Skin epidermis (tissue), 12 donors: Measurements from ENCODE around the gene PSD2.

Experiments used
- H3K27ac ChIP-seq, 21 experiments: fragments of 200-600 bp; sonication (generic) in 11 of 21; one replicate each; pipeline ENCODE4 v1.5.0; 2020; ENCODE audit warnings: mild to moderate bottlenecking in 3 of 21, inconsistent platforms in 2 of 21, moderate library complexity in 2 of 21
- H3K4me3 ChIP-seq, 7 experiments: fragments of 200-600 bp; sonication (generic) in 2 of 7; one replicate each; pipeline ENCODE4 v1.5.0; 2020; ENCODE audit warnings: inconsistent platforms in 2 of 7, mild to moderate bottlenecking in 2 of 7, moderate library complexity in 1 of 7

The PSD2 gene

DNA sequence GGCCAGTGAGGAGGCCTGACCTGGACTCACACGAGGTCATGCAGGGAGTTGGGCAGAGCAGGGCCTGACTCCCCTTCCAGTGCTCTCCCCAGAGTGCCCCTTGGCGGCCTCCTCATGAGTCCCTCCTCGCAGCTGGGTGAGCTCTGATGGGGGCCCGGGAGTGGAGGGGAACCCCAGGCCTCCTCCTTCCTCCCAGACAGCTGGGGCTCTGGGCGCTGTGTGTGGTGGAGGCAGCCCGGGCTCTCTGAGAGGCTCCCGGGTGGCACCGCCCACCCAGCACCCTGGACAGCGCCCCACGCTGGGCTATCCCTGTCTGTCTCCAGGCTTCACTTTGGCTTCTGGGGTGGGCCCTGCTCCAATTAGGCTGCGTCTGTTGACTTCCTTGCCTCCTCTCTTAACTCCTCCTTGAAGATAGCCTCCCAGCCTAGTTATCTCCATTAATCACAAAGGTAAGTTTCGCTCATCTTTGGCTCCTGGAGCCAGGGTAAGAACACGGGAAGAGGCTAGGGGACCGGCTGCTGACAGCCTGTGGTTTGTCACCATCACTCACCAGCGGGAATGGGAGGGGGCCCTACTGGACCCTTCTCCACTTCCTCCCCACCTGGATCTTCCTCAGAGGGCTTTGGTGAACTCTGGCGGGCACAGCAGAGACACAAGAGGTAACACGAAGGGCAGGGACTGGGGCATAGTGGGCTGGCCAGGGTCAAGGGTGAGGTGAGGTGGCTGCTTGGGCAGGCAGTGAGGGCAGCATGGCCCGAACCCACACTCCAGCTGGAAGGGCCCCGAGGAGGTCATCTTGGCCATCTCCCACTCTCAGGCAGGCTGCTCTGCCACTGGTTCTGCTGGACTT is 13.1 kb downstream of the PSD2 start:
- H3K4me3 ChIP-seq = no peak overlapping the region
- H3K27ac ChIP-seq = no peak overlapping the region

DNA sequence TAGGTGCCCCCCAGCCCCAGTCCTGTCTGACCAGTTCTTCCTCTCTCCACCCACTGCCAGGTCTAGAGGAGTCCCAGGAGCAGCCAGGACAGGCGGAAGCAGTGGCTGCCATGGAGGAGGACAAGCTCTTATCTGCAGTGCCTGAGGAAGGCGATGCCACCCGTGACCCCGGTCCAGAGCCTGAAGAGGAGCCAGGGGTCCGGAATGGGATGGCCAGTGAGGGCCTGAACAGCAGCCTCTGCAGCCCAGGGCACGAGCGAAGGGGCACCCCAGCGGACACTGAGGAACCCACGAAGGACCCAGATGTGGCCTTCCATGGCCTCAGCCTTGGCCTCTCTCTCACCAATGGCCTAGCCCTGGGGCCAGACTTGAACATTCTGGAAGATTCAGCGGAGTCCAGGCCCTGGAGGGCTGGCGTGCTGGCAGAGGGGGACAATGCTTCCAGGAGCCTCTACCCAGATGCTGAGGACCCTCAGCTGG is 13.8 kb downstream of the PSD2 start:
- H3K27ac ChIP-seq = no peak overlapping the region
- no peak overlapping the region for H3K4me3 ChIP-seq

DNA sequence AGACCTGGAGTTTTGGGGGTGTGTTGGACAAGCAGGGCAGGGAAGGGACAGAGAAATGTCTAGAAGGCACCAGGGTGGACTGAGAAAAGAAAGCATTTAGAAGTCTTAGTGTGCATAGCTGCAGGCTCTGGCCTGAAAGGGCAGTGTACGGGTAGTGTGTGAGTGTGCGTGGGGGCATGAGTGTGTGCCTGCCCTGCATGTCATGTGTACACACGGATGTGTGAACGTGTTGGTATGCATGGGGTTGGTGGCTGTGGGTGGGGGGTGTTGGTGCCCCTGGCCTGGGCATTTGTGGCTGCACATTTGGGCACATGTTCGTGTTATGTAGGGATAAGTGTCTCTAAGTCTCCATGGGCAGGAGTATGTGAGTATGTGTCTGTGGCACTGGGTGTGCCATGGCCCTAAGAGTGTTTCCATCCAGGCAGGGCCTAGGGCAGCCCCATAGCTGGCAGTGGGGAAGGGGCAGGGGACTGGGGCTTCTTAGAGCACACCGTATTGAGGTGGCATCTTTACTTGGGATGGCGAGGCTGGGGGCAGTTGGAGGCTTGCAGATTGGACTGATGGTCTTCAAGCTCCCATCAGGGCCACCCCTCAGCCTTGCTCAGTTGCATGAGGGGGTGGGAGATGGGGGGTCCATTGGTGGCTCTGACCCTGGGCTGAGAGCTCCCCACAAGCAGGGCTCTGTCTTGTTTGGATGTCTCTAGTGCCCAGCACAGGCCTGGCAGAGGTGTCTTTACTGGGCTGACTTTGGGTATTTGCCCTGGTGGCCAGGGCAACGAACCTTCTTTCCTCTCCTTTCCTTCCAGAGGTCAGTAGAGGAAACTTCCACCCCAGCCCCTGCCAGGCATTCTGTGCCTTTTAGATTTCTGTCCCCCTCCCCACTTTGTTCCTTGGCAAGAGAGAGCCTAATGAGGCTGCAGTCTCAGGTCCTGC is 15.0 kb downstream of the PSD2 start:
- Histone ChIP-seq H3K27ac (no peak overlapping the region), H3K4me3 (no peak overlapping the region)

DNA sequence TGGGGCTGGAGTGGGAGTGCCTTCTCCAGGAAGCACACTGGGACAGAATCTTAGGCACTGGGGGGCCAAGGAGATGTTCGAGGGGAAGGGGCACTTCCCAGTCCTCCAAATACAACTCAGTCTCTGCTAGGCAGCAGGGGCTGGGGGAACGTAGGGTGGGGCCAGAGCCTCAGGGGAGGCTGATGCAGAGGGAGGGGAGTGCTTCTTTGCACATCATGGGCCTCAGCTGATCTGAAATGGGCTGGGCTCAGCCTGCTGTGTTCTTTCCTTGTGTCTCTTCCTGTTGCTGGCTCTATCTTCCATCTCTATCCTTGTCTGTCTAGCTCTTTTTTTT is 15.6 kb downstream of the PSD2 start:
- H3K4me3 ChIP-seq = no peak overlapping the region
- no peak overlapping the region for H3K27ac ChIP-seq

DNA sequence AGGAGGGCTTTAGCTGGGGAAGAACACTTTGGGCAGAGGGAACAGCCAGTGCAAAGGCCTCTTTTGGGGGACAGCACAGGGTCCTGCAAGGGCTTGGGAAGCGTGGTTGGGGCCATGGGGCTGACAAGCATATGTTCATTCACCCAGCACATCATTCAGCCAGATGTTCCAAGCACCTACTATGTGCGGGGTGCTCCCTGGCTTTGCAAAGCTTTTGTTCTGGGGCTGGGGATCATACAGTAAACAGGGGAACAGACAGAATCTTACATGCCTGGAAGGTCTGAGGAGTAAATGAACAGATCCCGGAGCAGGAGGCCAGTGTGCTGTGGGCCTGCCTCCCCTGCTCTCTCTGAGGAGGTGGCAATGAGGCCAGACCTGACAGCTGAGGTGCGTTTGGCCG is 16.7 kb downstream of the PSD2 start:
- H3K4me3 ChIP-seq = no peak overlapping the region
- H3K27ac ChIP-seq = no peak overlapping the region

DNA sequence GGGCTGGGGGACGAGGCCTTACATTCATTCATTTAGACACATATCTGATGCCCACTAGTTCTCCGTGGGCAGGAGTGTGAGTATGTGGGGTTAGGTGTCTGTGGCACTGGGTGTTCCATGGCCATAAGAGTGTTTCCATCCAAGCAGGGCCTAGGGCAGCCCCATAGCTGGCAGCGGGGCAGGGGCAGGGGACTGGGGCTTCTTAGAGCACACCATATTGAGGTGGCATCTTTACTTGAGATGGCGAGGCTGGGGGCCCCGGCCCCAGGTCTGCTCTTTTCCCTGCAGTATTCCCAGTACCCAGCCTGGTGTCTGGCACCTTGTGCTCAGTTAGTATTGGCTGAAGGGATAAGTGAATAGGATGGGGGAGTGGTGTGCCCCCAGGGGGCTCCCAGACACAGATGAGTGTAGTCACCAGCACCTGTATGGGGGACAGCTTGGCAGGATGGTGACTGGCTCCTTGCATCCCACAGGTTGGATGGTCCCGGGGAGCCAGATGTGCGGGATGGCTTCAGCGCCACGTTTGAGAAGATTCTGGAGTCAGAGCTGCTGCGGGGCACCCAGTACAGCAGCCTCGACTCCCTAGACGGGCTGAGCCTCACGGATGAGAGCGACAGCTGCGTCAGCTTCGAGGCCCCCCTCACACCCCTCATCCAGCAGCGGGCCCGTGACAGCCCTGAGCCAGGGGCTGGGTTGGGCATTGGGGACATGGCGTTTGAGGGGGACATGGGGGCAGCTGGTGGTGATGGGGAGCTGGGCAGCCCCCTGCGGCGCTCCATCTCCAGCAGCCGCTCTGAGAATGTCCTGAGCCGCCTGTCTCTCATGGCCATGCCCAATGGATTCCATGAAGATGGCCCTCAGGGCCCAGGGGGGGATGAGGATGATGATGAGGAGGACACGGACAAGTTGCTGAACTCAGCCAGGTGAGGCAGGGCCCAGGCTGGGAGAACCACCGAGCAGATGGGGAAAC is 17.5 kb downstream of the PSD2 start:
- Histone ChIP-seq H3K27ac (no peak overlapping the region), H3K4me3 (no peak overlapping the region)

DNA sequence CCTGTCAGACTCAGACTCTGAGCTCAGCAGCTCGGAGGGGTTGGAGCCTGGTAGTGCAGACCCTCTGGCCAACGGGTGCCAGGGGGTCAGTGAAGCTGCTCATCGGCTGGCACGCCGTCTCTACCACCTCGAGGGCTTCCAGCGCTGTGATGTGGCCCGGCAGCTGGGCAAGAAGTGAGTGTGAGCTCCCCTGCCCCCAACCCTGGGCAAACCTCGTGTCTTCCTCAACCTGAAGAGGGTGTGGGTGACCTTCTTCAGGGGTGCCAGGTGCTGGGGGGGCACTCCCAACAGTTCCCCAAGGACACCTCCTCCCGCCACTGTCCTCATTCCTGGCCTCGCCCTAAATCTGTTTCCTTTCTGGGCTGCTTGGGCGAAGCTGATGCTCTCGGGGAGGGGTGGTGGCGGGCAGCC is 18.6 kb downstream of the PSD2 start:
- Histone ChIP-seq H3K4me3 (no peak overlapping the region), H3K27ac (no peak overlapping the region)

DNA sequence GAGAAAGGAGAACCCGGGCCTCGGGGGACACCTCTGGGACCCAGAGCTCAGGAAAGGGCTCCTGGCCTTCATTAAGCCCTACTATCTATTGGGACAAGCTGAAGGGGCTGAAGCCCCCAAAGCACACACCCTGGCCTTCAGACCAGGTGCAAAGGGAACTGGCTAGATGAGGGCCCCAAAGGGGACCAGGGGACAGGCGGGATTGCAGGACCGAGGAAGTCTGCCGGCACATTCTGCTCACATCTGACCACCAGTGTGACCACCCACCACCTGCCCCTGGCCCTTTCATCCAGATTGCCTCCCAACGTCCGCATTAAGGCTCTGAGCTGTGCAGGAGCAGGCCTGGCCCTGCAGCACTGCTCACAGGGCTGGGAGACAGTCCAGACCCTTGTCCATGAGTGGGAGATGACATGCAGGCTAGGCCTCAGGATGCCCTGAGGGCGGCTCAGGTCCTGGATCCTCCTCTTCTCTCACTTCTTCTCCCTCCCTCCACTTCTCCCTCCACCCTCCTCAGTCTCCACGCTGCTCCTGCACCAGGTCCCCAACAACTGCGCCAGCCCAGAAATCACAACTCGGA is 19.2 kb downstream of the PSD2 start:
- Histone ChIP-seq H3K27ac (no peak overlapping the region), H3K4me3 (no peak overlapping the region)

DNA sequence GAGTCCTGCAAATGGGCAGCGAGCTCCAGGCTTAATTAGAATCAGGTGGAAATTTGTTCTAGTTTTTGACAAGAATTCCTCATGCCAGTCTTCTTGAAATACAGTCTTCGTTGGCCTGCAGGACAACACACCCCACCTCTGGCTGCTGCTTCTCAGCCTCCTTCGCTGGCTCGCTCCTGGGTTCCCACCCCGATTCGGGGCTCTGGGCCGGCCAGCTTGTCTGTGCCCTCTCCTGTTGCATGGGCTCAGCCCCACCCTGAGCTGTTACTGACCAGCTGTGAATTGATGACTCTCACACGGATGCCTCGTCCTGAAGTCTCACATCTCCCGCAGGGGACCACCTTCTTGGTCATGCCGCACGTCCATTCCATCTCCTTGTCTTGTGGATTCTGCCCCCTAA is 21.0 kb downstream of the PSD2 start:
- Histone ChIP-seq H3K4me3 (no peak overlapping the region), H3K27ac (no peak overlapping the region)

DNA sequence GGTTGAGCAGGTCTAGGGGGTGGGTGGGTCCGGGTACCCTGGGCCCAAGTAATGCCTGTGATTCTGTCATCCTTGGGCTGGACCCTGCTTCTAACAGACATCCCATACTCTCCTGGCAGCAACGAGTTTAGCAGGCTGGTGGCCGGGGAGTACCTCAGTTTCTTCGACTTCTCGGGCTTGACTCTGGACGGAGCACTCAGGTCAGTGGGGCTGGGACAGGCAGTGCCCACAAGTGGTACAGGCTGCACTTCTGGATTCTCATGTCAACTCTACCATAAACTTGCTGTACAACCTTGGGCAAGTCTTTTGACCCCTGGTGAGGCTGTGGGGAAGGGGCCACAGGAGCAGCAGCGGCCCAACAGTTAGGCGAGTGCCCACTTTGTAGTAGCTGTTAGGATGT is 21.8 kb downstream of the PSD2 start:
- no peak overlapping the region for H3K27ac ChIP-seq
- no peak overlapping the region for H3K4me3 ChIP-seq

DNA sequence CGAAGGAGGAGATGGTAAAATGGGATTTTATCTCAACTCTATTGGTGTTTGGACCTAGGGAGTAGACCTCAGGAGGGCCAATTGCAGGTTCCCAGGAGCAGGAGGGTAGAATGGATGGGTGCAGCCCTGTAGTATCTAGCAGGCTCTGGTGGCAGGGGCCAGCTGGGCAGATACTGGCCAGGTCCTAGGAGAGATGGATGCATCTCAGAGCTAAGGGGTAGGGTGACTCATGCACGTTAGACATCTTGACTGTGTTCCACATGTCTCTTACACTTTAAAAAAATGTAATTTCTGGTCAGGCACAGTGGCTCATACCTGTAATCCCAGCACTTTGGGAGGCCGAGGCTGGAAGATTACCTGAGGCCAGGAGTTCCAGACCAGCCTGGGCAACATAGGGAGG is 22.4 kb downstream of the PSD2 start:
- no peak overlapping the region for H3K27ac ChIP-seq
- no peak overlapping the region for H3K4me3 ChIP-seq

DNA sequence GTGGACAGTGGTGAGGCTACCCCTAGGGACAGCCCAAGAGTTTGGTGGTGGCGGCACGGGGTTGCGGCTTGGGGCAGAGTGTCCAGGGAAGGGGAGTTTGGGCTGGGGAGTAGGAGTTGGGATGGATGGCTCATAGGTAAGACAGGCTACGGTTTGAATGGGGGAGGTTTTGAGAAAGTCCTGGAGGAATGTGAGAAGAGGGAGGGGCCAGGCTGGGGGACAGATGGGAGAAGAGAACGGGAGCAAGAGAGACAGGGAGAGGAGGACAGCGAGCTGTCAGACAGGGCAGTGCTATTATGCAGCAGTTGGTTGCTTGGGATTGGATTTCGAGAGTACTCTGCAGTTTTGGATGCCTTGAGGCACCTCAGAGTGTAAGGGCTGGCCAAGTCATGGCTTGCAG is 24.5 kb downstream of the PSD2 start:
- no peak overlapping the region for H3K4me3 ChIP-seq
- H3K27ac ChIP-seq = no peak overlapping the region

DNA sequence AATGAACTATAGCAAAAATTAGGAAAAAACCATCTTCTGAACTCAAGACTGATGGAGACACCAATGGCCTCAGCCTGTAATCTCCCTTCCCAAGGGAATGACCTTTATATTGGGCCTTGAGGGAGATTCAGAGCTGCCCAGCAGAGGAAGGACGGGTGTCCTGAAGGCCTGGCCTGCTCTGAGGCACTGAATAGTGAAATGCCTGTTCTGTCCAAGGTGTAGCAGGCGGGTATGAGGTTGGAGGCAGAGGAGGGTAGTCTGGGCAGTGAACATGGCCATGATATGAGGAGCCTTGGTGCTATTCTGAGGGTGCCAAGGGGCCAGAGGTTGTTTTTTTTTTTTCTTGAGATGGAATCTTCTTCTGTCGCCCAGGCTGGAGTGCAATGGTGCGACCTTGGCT is 25.0 kb downstream of the PSD2 start:
- Histone ChIP-seq H3K27ac (no peak overlapping the region), H3K4me3 (no peak overlapping the region)

DNA sequence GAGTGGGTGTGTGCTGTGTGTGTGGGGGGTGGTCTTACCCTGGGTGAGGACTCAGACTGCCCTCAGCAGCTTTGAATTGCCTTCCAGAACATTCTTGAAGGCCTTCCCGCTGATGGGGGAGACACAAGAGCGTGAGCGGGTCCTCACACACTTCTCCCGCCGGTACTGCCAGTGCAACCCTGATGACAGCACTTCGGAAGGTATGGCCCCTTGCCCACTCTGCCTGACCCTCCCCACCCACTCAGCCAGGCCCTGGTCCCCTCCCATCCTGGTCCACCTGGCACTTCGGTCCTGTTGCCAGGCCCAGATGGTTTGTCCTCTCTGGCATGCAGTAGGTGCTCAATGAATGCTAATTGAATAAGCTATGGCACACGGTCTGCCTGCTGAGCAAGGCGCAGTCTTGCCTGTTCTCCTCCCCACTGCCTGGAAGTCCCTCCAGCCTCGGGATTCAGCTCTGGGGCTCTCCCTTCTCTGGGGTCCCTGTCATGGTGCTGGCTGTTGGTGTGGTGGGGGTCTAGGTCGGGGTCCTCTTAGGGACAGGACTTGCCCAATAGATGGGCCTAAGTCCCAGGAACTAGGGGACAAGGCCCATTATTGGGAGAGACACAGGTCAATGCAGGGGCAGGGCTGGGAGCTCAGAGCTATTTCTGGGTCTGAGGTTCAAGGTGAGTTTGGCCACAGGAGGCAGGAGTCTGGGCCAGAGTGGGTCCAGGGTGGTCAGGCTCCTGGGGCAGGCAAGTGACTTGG is 26.4 kb downstream of the PSD2 start:
- no peak overlapping the region for H3K27ac ChIP-seq

DNA sequence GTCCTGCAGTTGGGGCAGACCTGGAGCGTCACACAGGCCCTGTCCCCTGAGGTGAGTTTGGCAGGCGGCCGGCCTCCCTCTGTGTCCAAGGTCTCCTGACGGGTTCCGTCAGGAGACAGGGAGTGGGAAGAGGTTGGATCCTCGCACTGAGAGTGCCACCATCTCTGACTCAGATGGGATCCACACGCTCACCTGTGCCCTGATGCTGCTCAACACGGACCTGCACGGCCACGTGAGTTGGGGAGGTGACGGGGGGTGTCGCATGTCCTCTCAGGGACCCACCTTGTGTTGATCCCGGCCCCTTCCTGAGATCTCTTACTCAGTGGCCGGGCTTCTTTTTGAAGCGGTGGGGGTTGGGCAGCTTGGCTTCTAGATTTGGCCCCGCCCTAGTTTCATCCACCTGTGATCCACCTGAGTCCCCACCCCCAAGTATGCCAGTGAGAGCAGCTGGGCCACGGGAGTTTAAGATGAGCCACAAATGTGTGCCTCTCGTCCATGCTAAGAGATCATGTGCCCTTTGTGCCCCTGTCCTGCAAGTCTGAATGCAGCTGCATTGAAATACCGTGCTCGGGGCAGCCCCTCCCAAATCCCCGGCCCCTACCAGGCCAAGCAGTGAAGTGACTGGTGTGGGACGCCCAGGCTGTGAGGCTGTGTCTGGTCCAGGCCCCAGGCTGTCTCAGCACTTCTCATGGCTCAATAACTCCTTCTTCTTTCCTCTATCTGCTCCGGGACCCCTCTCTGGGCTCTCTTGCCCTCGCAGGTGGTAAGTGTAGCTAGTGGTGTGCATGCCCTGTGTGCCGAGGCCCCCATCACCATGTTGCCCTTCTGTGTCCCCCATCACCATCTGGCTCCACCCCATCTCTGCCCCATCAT is 27.2 kb downstream of the PSD2 start:
- Histone ChIP-seq H3K27ac (no peak overlapping the region), H3K4me3 (no peak overlapping the region)

More for the DNA sequence above, 26.4 kb downstream of the PSD2 start:
- H3K4me3 ChIP-seq = no peak overlapping the region

DNA sequence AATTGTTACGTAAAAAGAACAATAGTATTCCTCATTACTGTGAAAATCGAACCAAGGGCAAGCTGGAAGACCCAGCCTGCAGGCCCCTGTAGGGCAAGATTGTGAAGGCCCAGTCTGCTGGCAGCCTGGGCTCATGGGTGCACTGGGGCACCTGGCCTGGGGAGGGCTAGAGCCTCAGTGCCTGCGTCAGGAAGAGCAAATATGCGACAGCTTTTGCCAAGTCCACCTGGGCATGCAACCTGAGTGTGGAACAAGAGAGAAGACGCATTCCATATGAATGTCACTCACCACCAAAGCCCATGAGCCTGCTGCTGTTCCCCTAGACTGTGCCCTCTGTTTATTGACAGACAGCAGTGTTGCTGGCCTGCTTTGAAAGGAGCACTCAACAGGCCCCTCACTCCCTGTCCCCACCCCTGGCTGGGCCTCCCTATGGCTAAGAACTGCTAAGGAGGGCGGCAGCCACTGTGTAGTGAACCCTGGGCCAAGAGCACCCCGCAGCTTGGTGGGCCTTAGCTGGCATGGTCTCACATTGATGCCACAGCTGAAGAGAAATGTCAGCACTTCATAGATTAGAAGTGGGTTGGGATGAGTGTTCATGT is 28.2 kb downstream of the PSD2 start:
- no peak overlapping the region for H3K4me3 ChIP-seq
- no peak overlapping the region for H3K27ac ChIP-seq

DNA sequence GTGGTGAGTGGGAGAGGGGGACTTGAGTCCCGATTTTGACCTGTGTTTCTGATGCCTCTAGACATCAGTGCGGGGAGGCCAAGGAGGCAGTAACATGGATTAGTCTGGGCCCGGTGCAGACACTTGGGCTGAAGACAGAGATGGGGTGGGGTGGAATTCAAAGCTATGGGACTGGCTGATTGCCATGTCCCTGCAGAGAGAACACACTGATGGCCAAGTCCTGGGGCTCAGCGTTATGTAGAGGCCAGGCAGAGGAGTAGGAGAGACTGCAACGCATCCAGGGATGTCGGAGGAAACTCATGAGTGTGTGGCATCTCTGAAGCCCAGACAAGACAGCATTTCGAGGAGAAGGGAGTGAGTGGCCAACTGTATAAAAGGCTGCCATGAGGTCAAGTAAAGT is 30.1 kb downstream of the PSD2 start:
- Histone ChIP-seq H3K27ac (no peak overlapping the region), H3K4me3 (no peak overlapping the region)
